Uterus (tissue), 2 donors: ENCODE results near the gene LYVE1.

Experiments
- POLR2A ChIP-seq, 2 donors: fragments of 450-650 bp; IDR thresholded peaks; one replicate each; pipeline ENCODE4 v1.6.1; 2016; ENCODE audit warnings: antibody characterized with exemption in 2 of 2, mild to moderate bottlenecking in 1 of 2, moderate library complexity in 1 of 2
- TF ChIP-seq, protein P1 (sequence below), 4 experiments: fragments of 200-600 bp in 2 of 4; fragments of 450-650 bp in 2 of 4; sonication (generic) in 2 of 4; IDR thresholded peaks; one replicate each; pipeline ENCODE4 v1.5.1; 2016 to 2019; ENCODE audit warnings: antibody characterized with exemption in 4 of 4, mild to moderate bottlenecking in 2 of 4, moderate library complexity in 1 of 4

DNA sequence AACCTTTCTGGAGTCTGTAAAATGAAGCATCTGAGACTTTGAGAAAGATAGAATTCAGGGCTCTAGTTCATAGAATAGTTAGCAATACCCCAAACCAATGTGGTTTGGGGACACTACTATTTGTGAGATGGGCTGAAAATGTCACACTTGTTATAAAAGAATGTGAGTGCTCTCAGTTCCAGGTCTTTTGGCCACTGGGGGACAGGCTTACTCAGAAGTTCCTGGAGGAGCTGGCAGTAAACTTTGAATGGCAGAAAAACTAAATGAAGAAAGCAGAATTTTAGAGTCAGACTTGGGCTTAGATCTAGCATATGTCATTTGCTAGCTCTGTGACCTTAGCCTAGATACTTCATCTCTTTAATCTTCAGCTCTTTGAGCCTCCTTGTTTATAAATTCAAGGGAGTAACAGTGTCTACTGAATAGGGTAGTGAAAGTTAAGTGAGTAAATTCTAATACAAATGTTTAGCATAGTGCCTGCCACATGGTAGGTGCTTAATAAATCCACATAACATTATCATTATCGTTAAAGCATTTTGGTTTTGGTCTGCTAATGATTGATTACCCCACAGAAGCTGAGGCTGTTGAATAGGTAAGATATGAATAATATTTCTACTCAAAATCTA lies 3.7 kb downstream of the LYVE1 start:
- TF ChIP-seq, protein P1, sequence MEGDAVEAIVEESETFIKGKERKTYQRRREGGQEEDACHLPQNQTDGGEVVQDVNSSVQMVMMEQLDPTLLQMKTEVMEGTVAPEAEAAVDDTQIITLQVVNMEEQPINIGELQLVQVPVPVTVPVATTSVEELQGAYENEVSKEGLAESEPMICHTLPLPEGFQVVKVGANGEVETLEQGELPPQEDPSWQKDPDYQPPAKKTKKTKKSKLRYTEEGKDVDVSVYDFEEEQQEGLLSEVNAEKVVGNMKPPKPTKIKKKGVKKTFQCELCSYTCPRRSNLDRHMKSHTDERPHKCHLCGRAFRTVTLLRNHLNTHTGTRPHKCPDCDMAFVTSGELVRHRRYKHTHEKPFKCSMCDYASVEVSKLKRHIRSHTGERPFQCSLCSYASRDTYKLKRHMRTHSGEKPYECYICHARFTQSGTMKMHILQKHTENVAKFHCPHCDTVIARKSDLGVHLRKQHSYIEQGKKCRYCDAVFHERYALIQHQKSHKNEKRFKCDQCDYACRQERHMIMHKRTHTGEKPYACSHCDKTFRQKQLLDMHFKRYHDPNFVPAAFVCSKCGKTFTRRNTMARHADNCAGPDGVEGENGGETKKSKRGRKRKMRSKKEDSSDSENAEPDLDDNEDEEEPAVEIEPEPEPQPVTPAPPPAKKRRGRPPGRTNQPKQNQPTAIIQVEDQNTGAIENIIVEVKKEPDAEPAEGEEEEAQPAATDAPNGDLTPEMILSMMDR (IDR thresholded peaks at IDR 0.05), result peak in 3 of 4 experiments; percentile 18 to 51 (median 29)
- no peak for TF ChIP-seq POLR2A (IDR thresholded peaks at IDR 0.05)
